Tibial nerve (tissue), 4 donors: ENCODE data around the gene HDAC6. TPM values are rescaled to one million over a fixed set of nuclear protein-coding genes. Genes with fewer than 3 reads are reported as not detected.

Source experiments
- DNase-seq, 2 donors: peaks; one replicate each; pipeline ENCODE4 v3.0.0-alpha.2; 2019; ENCODE audit warnings: low spot score in 2 of 2
- H3K27ac ChIP-seq, 4 donors: fragments of 200-600 bp; sonication (generic) in 3 of 4; one replicate each; pipeline ENCODE4 v1.5.1; 2017 to 2019; ENCODE audit warnings: mild to moderate bottlenecking in 1 of 4
- H3K27me3 ChIP-seq, 2 donors: fragments of 200-600 bp; sonication (generic) in 1 of 2; one replicate each; pipeline versions ENCODE4 v1.5.1 to v1.6.0; 2017 to 2019
- H3K36me3 ChIP-seq, 3 donors: fragments of 200-600 bp; sonication (generic); one replicate each; pipeline ENCODE4 v1.5.1; 2018 to 2019
- H3K4me1 ChIP-seq, 4 donors: fragments of 200-600 bp; sonication (generic) in 3 of 4; one replicate each; pipeline ENCODE4 v1.5.1; 2017 to 2019
- H3K4me3 ChIP-seq, 4 donors: fragments of 200-600 bp; sonication (generic) in 3 of 4; one replicate each; pipeline ENCODE4 v1.5.1; 2017 to 2019; ENCODE audit warnings: mild to moderate bottlenecking in 1 of 4, moderate library complexity in 1 of 4
- H3K9me3 ChIP-seq, 4 donors: fragments of 200-600 bp; sonication (generic) in 3 of 4; one replicate each; pipeline ENCODE4 v1.5.1; 2017 to 2019
- EP300 ChIP-seq, 2 donors: sonication (generic); formaldehyde crosslinking; IDR thresholded peaks; one replicate each; pipeline ENCODE4 v1.6.1; 2017; ENCODE audit warnings: antibody characterized with exemption in 2 of 2, mild to moderate bottlenecking in 1 of 2
- POLR2A ChIP-seq, 2 donors: fragments of 450-650 bp; IDR thresholded peaks; one replicate each; pipeline ENCODE4 v1.6.1; 2017; ENCODE audit warnings: antibody characterized with exemption in 2 of 2, mild to moderate bottlenecking in 2 of 2, moderate library complexity in 2 of 2
- WGBS, 2 donors: methylation state at CpG; one replicate each; pipeline ENCODE4 v1.1.5; 2018; 5-methylcytosine and 5-hydroxymethylcytosine counted together
- total RNA-seq, 4 donors: library from RNA; depleted of rRNA; stranded (reverse); fragments of >200 nt; gene quantifications; one replicate each; pipeline ENCODE4 v1.1.0, GENCODE V29; 2016
- TF ChIP-seq, protein P1 (sequence below), 5 experiments: fragments of 200-600 bp in 3 of 5; fragments of 450-650 bp in 2 of 5; sonication (generic) in 3 of 5; IDR thresholded peaks; one replicate each; pipeline ENCODE4 v1.5.1; 2016 to 2019; ENCODE audit warnings: antibody characterized with exemption in 5 of 5, mild to moderate bottlenecking in 3 of 5, moderate library complexity in 2 of 5

HDAC6 gene
- total RNA-seq = 100 to 1,000 TPM; 101 to 160 (median 120) TPM

DNA sequence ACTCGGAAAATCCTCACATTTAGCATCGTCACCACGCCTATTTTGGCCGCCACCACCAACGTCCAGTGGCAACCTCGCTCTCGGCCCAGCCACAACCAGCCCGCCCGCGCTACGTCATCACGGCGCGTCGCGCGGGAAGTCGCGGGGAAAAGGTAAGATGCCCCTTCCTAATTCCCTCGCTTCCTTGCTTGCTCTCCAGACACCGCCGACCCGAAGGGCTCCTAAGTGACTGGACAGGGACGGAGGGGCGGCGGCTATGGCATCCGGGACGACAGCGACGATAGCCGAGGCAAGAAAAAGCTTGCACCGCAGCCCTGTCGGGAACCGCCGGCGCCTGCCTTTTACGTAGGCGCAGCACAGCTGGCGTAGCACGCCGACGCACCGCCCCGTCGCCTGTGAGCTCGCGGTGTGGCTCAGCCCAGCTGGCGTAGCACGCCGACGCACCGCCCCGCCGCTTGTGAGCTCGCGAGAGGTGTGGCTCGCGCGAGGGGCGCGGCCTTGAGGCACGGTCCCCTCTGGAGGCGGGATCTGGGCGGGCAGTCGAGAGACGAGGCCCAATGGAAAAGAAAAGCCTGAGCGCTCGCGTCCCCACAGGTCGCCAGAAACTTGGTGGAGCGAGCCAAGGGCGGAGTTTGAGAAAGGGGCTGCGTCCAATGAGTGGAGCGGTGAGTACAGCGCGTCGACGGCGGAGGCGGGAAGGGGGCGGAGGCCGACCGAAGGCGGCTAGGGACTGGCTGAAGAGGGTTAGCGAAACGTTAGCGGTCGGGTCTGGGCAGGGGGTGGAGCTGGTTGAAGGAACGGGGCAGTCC lies at the start of gene HDAC6:
HDAC6 (plus strand) TSS at position 788 of the 809 bp plus-strand sequence. CDS start 626 bp downstream, outside the sequence.
- peak within 1 kb of the TSS; percentile 91 to 97 (median 94) for H3K27ac ChIP-seq
- H3K4me1 ChIP-seq = peaks cover 0 to 14% (median 3%) of the 10 kb centered on the region in 4 donors
- WGBS, 2 donors = 1 to 53% methylated on average over 39 to 82 of the region's 89 CpGs
- peaks cover 0 to 18% (median 0%) of the 10 kb centered on the region in 3 donors for H3K36me3 ChIP-seq
- no peaks in the 10 kb centered on the region for H3K27me3 ChIP-seq
- peak; percentile 85 to 90 for DNase-seq
- H3K9me3 ChIP-seq = no peaks in the 10 kb centered on the region
- TF ChIP-seq EP300 (IDR thresholded peaks at IDR 0.05) = peak; percentile 80 to 87
- peak in 1 of 2 donors; percentile 44 for TF ChIP-seq POLR2A (IDR thresholded peaks at IDR 0.05)
- TF ChIP-seq, protein P1, sequence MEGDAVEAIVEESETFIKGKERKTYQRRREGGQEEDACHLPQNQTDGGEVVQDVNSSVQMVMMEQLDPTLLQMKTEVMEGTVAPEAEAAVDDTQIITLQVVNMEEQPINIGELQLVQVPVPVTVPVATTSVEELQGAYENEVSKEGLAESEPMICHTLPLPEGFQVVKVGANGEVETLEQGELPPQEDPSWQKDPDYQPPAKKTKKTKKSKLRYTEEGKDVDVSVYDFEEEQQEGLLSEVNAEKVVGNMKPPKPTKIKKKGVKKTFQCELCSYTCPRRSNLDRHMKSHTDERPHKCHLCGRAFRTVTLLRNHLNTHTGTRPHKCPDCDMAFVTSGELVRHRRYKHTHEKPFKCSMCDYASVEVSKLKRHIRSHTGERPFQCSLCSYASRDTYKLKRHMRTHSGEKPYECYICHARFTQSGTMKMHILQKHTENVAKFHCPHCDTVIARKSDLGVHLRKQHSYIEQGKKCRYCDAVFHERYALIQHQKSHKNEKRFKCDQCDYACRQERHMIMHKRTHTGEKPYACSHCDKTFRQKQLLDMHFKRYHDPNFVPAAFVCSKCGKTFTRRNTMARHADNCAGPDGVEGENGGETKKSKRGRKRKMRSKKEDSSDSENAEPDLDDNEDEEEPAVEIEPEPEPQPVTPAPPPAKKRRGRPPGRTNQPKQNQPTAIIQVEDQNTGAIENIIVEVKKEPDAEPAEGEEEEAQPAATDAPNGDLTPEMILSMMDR (IDR thresholded peaks at IDR 0.05) = peak in 2 of 5 experiments; percentile 4 to 20
- H3K4me3 ChIP-seq = peak within 1 kb of the TSS; percentile 55 to 66 (median 62)

DNA sequence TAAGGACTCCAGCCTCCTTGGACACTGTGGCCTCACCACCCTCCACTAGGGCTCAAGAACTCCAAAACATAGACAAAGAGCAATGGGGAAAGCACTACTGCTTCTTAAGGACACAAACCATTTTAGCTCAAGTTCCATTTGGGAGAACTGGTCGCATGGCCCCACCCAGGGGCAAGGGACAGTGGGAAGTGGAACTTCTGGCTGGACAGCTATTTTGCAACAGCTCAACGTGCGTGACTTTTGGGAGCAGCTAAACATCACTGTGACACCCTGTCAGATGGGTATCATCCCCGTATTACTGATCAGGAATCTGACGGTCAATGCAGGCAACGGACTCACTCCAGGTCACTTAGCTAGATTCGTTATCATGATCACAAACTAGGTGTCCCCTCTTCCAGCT lies 49.4 kb upstream of the HDAC6 start:
- WGBS, 2 donors = 75 to 88% methylated on average over 7 of the region's 7 CpGs
- Histone ChIP-seq H3K27me3 (no peaks in the 10 kb centered on the region), H3K4me3 (no peak overlapping the region), H3K36me3 (no peaks in the 10 kb centered on the region), H3K27ac (no peak overlapping the region), H3K9me3 (no peaks in the 10 kb centered on the region), H3K4me1 (no peaks in the 10 kb centered on the region)
- DNase-seq = no peak
- TF ChIP-seq POLR2A (IDR thresholded peaks at IDR 0.05) = no peak
- TF ChIP-seq, protein P1 (IDR thresholded peaks at IDR 0.05) = no peak
- no peak for TF ChIP-seq EP300 (IDR thresholded peaks at IDR 0.05)

DNA sequence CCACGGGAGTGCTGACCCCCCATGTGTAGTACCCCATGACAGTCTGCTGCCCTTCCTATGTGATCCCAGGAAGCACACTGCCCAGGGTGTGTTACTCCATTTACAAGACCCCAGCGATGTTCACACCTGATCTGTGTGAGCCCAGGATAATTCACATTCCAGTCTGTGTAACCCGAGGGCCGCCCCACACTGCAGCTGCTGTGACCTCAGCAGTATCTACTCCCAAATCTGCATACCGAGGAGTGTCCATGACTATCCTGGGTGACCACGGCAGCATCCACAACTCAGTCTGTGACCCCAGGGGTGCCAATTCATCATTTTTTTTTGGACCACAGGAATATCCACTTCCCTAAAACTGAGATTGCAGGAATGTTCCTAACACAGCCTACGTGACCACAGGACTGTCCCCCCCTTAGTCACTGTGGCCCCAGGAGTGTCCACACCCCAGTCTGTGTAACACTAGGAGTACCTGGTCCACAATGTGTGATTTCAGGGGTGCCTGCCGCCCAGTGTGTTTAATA lies 48.1 kb upstream of the HDAC6 start:
- TF ChIP-seq, protein P1 (IDR thresholded peaks at IDR 0.05) = no peak
- TF ChIP-seq POLR2A (IDR thresholded peaks at IDR 0.05) (no peak), EP300 (IDR thresholded peaks at IDR 0.05) (no peak)
- Histone ChIP-seq H3K27ac (no peak overlapping the region), H3K9me3 (no peaks in the 10 kb centered on the region), H3K36me3 (no peaks in the 10 kb centered on the region), H3K27me3 (no peaks in the 10 kb centered on the region), H3K4me1 (no peaks in the 10 kb centered on the region), H3K4me3 (no peak overlapping the region)
- DNase-seq = no peak
- 63 to 87% methylated on average over 3 to 8 of the region's 8 CpGs for WGBS, 2 donors

DNA sequence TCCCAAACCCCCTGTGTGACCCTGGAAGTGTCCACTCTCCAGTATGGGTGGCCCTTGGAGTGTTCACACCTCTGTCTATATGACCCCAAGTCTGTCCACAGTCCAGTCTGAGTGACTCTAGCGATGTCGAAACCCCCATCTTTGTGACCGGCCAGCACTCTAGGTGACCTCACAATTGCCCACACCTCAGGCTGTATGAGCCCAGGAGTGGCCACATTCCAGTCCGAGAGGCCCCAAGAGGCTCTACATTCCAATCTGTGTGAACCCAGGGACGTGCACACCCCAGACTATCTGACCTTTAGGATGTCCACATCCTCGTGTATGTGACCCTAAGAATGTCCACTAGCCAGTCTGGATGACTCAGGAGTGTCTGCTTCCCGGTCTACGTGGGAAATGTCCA lies 47.6 kb upstream of the HDAC6 start:
- TF ChIP-seq EP300 (IDR thresholded peaks at IDR 0.05) (no peak), POLR2A (IDR thresholded peaks at IDR 0.05) (no peak)
- TF ChIP-seq, protein P1 (IDR thresholded peaks at IDR 0.05) = no peak
- Histone ChIP-seq H3K4me1 (no peaks in the 10 kb centered on the region), H3K27ac (no peak overlapping the region), H3K9me3 (no peaks in the 10 kb centered on the region), H3K36me3 (no peaks in the 10 kb centered on the region), H3K27me3 (no peaks in the 10 kb centered on the region), H3K4me3 (no peak overlapping the region)
- 56 to 67% methylated on average over 7 to 8 of the region's 8 CpGs for WGBS, 2 donors
- DNase-seq = no peak
